ENCODE data around the gene APBB3. TPM values are rescaled to one million over a fixed set of nuclear protein-coding genes. Genes with fewer than 3 reads are reported as not detected.

APBB3 gene
- total RNA-seq, 3 donors from 2014 or later (not counting 1 experiment from before 2014, with no cell fraction given): 44.0 to 44.9 (median 44.4) TPM

DNA sequence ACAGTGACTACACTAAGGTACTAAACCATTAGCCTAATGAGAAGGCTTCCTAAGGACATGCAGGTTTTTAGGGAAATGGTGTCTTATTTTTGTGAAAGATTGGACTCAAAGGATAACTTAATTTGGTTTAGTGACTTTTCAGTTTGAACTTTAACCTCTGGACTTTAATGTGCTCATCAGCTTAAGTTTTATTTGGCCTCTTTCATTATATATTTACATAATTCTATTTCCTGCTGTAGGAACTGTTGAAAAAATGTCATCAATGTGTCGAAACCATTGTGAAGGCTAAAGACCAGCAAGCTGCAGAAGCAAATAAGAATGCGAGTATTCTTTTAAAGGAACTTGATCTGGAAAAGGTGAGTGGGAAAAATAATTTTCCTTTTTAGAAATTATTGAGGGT lies 51.3 kb downstream of the APBB3 start:
- Mint-ChIP-seq H3K27me3 (ENCODE audit: low read depth in 2 of 2) (no peaks in the 10 kb centered on the region), H3K9me3 (no peaks in the 10 kb centered on the region), H3K36me3 (peaks cover 6% of the 10 kb centered on the region), H3K4me3 (no peak overlapping the region), H3K4me1 (no peaks in the 10 kb centered on the region), H3K27ac (no peak overlapping the region)
- H3K27ac ChIP-seq (ENCODE audit: low read length): no peak overlapping the region
- H3K4me3 ChIP-seq (ENCODE audit: low read length): no peak overlapping the region
- H3K4me1 ChIP-seq (ENCODE audit: control insufficient read depth, insufficient read depth, low read length): no peaks in the 10 kb centered on the region
- WGBS (ENCODE audit: insufficient coverage): 98% methylated on average over 2 of the region's 2 CpGs
- no peaks in the 10 kb centered on the region for H3K27me3 ChIP-seq (ENCODE audit: control insufficient read depth, insufficient read depth, low read length)
- DNase-seq (no peak), ATAC-seq (no peak)
- intact Hi-C loops (cut with micrococcal nuclease): no loop called here
- no peaks in the 10 kb centered on the region for H3K9me3 ChIP-seq (ENCODE audit: control insufficient read depth, insufficient read depth, low read length)
- peaks cover 54% of the 10 kb centered on the region for H3K36me3 ChIP-seq (ENCODE audit: control insufficient read depth, insufficient read depth, low read length)
- TF ChIP-seq, protein P1, sequence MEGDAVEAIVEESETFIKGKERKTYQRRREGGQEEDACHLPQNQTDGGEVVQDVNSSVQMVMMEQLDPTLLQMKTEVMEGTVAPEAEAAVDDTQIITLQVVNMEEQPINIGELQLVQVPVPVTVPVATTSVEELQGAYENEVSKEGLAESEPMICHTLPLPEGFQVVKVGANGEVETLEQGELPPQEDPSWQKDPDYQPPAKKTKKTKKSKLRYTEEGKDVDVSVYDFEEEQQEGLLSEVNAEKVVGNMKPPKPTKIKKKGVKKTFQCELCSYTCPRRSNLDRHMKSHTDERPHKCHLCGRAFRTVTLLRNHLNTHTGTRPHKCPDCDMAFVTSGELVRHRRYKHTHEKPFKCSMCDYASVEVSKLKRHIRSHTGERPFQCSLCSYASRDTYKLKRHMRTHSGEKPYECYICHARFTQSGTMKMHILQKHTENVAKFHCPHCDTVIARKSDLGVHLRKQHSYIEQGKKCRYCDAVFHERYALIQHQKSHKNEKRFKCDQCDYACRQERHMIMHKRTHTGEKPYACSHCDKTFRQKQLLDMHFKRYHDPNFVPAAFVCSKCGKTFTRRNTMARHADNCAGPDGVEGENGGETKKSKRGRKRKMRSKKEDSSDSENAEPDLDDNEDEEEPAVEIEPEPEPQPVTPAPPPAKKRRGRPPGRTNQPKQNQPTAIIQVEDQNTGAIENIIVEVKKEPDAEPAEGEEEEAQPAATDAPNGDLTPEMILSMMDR (IDR thresholded peaks at IDR 0.05): no peak

DNA sequence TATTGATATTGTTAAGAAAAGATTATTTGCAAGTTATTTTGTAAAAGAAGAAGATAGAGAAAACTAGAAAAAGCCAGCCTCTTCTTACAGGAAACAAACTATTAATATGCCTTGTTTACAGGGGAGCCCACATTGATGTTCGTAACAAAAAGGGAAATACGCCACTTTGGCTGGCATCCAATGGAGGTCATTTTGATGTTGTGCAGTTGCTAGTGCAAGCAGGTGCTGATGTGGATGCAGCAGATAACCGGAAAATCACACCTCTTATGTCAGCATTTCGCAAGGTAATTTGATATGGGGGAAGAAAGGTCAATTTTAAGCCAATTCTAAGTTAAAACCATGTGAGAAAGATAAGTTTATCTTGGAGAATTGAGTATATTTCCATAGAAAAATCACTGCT lies 54.5 kb downstream of the APBB3 start:
- H3K27me3 Mint-ChIP-seq (ENCODE audit: low read depth in 2 of 2): no peaks in the 10 kb centered on the region
- intact Hi-C loops (cut with micrococcal nuclease): no loop called here
- 95% methylated on average over 4 of the region's 4 CpGs for WGBS (ENCODE audit: insufficient coverage)
- no peaks in the 10 kb centered on the region for H3K4me1 Mint-ChIP-seq
- DNase-seq (no peak), ATAC-seq (no peak)
- no peaks in the 10 kb centered on the region for H3K9me3 Mint-ChIP-seq
- TF ChIP-seq, protein P1 (IDR thresholded peaks at IDR 0.05): no peak
- no peaks in the 10 kb centered on the region for H3K4me1 ChIP-seq (ENCODE audit: control insufficient read depth, insufficient read depth, low read length)
- no peaks in the 10 kb centered on the region for H3K27me3 ChIP-seq (ENCODE audit: control insufficient read depth, insufficient read depth, low read length)
- H3K27ac ChIP-seq (ENCODE audit: low read length): no peak overlapping the region
- no peak overlapping the region for H3K4me3 Mint-ChIP-seq
- no peaks in the 10 kb centered on the region for H3K9me3 ChIP-seq (ENCODE audit: control insufficient read depth, insufficient read depth, low read length)
- H3K27ac Mint-ChIP-seq: no peak overlapping the region
- H3K36me3 ChIP-seq (ENCODE audit: control insufficient read depth, insufficient read depth, low read length): peaks cover 78% of the 10 kb centered on the region
- H3K4me3 ChIP-seq (ENCODE audit: low read length): no peak overlapping the region
- H3K36me3 Mint-ChIP-seq: peaks cover 6% of the 10 kb centered on the region

Other genes with a start within 250 kb of the APBB3 start
- 1 to 10 TPM; 5.1 to 9.9 (median 7.8) TPM for gene HBEGF, start 218.0 kb downstream of the APBB3 start, total RNA-seq
- not detected for gene SLC4A9, start 204.4 kb downstream of the APBB3 start, total RNA-seq
- gene ANKHD1, start 162.8 kb downstream of the APBB3 start, total RNA-seq: 100 to 1,000 TPM; 225 to 239 (median 230) TPM
- 1 to 10 TPM; 5.8 to 9.4 (median 6.0) TPM for gene EIF4EBP3, start 16.9 kb downstream of the APBB3 start, total RNA-seq
- 10 to 100 TPM; 42.2 to 66.4 (median 59.4) TPM for gene SRA1, start 7.1 kb downstream of the APBB3 start, total RNA-seq
- 10 to 100 TPM; 63.1 to 76.1 (median 72.3) TPM for gene SLC35A4, start 230 bp upstream of the APBB3 start, total RNA-seq
- gene CD14, start 68.6 kb upstream of the APBB3 start, total RNA-seq: 10 to 100 TPM in 1 of 3 donors, 1 to 10 TPM in 2; 1.4 to 15.9 (median 7.0) TPM
- gene TMCO6, start 74.9 kb upstream of the APBB3 start, total RNA-seq: 10 to 100 TPM; 17.9 to 19.5 (median 18.8) TPM
- gene NDUFA2, start 83.0 kb upstream of the APBB3 start, total RNA-seq: 10 to 100 TPM; 41.0 to 48.3 (median 42.8) TPM
- gene IK, start 83.2 kb upstream of the APBB3 start, total RNA-seq: 100 to 1,000 TPM; 144 to 204 (median 148) TPM
- 10 to 100 TPM; 42.3 to 45.1 (median 43.3) TPM for gene WDR55, start 100.3 kb upstream of the APBB3 start, total RNA-seq
- 1 to 10 TPM in 2 of 3 donors, under 1 TPM in 1; 0.90 to 1.1 (median 1.1) TPM for gene DND1, start 109.0 kb upstream of the APBB3 start, total RNA-seq
- 10 to 100 TPM; 62.4 to 73.8 (median 68.3) TPM for gene HARS1, start 126.8 kb upstream of the APBB3 start, total RNA-seq
- gene HARS2, start 126.9 kb upstream of the APBB3 start, total RNA-seq: 10 to 100 TPM; 42.5 to 48.4 (median 45.6) TPM
- gene ZMAT2, start 135.8 kb upstream of the APBB3 start, total RNA-seq: 10 to 100 TPM; 47.0 to 50.4 (median 49.5) TPM
- gene PCDHA1, start 221.5 kb upstream of the APBB3 start, total RNA-seq: not detected
- not detected for gene PCDHA2, start 230.3 kb upstream of the APBB3 start, total RNA-seq
- gene PCDHA3, start 236.5 kb upstream of the APBB3 start, total RNA-seq: not detected
- not detected for gene PCDHA4, start 242.5 kb upstream of the APBB3 start, total RNA-seq